ENCODE measurements around the gene ZBTB25.
"Not testable (repeated sequence)": the region's sequence is repeated elsewhere in the genome, so short reads cannot be mapped to it uniquely, and the experiment has no call there.

Gene ZBTB25, protein sequence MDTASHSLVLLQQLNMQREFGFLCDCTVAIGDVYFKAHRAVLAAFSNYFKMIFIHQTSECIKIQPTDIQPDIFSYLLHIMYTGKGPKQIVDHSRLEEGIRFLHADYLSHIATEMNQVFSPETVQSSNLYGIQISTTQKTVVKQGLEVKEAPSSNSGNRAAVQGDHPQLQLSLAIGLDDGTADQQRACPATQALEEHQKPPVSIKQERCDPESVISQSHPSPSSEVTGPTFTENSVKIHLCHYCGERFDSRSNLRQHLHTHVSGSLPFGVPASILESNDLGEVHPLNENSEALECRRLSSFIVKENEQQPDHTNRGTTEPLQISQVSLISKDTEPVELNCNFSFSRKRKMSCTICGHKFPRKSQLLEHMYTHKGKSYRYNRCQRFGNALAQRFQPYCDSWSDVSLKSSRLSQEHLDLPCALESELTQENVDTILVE

DNA sequence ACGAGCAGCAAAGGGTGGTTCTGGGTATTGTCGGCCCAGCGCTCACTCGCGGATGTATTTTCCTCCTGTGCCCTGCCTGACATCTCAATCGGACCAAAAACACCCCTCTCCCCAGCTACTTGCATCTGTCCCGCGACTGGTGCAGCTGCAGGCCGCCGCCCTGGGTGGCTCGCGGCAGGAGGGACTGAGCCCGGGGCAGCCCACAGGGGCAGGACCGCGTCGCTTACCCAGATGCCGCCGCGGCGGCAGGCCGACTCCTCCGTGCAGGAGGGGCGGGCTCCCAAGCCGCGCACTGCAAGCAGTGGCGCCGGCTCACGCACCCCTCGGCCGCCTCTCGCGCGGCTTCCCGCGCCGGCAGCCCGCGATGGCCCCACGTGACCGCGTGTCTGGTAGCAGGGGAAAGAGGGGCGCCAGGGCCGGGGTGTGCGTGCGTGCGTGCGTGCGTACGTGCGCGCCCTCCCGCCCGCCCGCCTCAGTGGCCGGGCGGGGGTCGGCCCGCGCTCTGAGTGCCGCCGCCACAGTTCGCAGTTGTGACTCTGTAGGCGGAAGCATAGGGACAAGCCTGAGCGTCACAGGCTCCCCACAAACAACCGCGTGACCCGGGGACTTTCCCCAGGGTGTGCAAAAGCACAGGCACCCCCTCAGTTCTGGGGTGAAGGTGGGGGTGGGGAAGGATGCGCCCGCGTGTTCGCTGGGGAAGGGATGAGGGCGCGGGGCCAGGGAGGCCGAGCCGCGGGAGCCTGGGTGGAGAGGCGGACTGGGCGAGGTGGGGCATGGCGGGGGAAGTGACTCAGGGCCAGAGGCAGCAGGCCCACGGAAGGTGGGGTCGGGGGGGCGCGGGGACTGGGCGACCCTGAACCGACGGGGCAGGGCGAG is at the start of gene ZBTB25:
Gene ZBTB25 (minus strand): TSS at position 405 of the 876 bp plus-strand sequence. CDS start 13,305 bp downstream, outside the sequence.
- peak; percentile 76 for DNase-seq

DNA sequence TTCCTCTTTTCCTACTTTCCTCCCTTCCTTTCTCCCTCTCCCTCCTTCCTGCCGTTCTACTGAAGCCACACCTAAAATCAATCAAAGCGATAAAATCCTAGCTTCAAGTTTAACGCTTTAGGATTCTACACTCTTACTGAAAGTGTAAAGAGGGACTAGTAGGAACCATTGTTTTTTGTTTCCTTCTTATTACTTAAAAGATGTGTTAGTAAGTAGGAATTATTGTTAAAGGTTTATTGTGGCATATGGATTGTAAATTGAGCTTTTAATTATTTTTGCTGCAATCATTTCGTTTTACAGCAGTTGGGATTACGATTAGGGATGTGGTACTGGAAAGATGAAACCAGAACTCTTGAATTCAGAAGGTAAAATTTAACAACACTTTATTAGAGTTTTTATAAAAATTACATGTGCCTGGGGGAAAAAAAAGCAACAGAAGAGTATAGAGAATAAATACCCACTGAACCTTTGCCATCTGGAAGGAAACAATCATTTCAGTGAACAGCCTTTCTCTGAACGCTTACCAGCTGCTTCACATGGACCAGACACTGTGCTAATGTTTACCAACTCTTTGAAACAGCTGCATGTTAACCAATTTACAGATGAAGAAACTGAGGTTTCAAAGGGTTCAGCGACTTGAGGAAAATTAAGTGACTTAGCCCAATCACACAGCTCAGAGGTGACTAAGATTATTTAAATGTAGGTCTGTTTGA is 47.1 kb upstream of the ZBTB25 start:
- DNase-seq, result peak; percentile 21

DNA sequence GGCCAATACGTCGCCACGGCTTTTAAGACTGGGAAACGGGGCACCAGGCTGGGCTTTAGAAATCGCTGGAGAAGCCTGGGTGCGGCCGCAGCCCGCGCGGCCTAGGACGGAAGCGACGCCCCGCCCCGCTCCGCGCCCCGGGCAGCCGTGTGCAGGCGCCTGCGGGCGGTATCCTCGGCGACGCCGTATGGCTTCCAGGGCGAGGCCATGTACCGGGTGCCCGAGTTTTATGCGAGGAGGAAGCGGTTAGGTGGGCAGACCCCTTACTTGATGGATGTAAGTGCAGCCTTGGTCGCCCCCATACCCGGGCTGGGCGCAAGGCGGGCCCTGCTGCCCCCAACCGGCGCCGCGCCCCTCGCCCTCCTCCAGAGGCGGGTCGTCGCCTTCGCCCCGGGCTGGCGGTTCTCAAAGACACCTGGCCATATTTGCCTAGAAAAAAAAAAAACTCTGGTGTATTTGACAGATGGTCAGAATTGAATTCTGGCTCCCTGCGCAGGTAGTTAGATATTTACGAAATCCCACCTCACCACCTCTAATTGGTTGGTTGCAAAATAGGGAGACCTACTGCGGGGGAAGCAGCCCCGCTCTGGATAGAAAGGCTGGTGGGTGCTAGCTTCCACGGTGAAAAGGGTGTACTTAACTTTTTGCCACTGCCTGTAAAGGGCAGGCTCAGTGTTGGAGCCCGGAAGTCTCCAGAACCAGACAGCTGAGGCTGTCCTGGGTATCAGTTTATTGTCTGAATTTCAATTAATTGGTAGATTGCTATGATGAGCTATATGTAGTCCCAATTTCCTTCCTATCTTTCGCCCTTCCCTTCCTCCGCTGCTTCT is 46.4 kb upstream of the ZBTB25 start, which contains the start of gene PPP1R36:
Gene PPP1R36 (plus strand): TSS at position 171 of the 830 bp plus-strand sequence. CDS start 37 bp downstream, at position 208.
- DNase-seq, result peak; percentile 61

DNA sequence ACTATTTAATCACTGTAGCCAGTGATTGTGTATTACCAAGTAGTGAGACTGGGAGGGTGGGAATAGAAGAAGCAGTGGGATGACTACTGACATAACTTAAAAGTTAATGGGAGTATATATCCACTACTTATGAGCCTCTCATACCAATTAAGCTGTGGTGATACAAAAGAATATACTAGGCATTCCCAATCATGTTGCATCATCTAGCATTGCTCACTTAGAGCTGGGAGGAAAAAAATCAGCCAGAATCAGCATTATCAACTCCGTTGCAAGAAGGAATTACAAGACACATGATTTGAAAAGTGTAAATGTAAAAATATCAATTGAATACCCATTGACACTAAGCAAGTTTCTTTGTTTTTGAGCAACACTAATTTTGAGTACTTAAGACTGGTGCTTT is 45.4 kb upstream of the ZBTB25 start:
- no peak for DNase-seq

DNA sequence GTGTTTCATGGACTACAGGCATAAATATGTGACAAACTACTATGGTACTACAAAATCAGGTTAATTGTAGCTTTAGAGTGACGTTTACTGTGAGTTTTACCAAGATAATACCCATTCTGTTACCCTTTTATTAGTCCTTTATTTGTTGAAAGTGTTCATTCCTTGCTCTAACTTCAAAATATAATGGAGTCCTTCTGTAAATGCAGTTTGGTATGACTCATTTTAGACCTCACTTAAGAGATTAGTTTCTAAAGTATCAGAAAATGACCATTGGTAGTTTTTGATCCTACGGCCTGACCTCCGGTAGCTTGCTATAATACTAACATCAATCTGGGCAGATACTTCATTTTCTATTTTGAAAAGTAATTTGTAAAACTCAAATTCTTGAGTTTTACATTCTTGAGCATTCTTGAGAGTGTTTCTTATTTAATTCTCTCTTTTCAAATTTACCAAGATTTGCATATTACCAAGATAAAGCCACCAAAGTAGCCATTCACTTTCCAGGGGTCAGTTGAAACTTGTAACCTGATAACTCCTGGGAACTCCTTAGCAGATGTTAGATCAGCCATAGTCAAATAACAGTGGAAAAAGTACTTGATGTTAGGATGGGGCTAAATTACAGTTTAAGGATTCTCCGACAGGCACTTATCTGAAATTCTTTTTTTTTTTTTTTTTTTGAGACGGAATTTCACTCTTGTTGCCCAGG is 41.1 kb upstream of the ZBTB25 start:
- peak; percentile 27 for DNase-seq

DNA sequence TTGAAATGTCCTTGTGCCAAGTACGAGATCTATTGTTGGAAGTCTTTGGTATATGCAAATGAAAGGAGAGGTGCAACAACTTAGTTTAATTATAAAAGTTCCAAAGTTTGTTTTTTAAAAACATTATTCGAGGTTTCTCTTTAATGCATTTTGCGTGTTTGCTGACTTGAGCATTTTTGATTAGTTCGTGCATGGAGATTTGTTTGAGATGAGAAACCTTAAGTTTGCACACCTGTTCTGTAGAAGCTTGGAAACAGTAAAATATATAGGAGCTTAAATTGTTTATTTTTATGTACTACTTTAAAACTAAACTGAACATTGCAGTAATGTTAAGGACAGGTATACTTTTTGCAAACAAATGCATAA is 39.2 kb upstream of the ZBTB25 start:
- no peak for DNase-seq

DNA sequence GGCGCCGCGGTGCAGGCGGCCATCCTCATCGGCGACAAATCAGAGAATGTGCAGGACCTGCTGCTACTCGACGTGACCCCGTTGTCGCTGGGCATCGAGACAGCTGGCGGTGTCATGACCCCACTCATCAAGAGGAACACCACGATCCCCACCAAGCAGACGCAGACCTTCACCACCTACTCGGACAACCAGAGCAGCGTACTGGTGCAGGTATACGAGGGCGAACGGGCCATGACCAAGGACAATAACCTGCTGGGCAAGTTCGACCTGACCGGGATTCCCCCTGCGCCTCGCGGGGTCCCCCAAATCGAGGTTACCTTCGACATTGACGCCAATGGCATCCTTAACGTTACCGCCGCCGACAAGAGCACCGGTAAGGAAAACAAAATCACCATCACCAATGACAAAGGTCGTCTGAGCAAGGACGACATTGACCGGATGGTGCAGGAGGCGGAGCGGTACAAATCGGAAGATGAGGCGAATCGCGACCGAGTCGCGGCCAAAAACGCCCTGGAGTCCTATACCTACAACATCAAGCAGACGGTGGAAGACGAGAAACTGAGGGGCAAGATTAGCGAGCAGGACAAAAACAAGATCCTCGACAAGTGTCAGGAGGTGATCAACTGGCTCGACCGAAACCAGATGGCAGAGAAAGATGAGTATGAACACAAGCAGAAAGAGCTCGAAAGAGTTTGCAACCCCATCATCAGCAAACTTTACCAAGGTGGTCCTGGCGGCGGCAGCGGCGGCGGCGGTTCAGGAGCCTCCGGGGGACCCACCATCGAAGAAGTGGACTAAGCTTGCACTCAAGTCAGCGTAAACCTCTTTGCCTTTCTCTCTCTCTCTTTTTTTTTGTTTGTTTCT is 38.6 kb upstream of the ZBTB25 start:
- peak; percentile 26 for DNase-seq

DNA sequence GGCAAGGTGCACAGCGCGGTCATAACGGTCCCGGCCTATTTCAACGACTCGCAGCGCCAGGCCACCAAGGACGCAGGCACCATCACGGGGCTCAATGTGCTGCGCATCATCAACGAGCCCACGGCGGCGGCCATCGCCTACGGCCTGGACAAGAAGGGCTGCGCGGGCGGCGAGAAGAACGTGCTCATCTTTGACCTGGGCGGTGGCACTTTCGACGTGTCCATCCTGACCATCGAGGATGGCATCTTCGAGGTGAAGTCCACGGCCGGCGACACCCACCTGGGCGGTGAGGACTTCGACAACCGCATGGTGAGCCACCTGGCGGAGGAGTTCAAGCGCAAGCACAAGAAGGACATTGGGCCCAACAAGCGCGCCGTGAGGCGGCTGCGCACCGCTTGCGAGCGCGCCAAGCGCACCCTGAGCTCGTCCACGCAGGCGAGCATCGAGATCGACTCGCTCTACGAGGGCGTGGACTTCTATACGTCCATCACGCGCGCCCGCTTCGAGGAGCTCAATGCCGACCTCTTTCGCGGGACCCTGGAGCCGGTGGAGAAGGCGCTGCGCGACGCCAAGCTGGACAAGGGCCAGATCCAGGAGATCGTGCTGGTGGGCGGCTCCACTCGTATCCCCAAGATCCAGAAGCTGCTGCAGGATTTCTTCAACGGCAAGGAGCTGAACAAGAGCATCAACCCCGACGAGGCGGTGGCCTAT is 37.8 kb upstream of the ZBTB25 start:
- DNase-seq, result peak; percentile 83

DNA sequence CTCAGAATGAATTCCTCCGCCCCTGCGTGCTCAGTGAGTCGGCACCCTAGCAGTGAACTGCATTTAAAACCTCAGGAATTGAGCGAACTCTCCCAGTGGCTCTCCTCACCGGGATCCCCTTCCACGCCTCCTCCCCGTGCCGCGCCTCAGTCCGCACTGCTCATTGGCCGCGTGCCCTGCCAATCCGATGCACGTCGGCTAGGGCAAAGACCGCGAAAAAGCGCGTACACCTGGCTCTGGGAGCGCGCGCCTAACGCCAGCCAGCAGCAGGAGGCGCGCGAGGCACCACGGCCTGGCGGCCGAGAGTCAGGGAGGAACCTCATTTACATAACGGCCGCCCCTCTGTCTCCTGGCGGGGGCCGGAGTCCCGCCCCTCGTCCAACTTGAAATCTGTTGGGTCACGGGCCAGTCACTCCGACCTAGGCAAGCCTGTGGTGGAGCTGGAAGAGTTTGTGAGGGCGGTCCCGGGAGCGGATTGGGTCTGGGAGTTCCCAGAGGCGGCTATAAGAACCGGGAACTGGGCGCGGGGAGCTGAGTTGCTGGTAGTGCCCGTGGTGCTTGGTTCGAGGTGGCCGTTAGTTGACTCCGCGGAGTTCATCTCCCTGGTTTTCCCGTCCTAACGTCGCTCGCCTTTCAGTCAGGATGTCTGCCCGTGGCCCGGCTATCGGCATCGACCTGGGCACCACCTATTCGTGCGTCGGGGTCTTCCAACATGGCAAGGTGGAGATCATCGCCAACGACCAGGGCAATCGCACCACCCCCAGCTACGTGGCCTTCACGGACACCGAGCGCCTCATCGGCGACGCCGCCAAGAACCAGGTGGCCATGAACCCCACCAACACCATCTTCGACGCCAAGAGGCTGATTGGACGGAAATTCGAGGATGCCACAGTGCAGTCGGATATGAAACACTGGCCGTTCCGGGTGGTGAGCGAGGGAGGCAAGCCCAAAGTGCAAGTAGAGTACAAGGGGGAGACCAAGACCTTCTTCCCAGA is 36.9 kb upstream of the ZBTB25 start, which contains the start of gene HSPA2:
Gene HSPA2 (plus strand): TSS at position 534 of the 995 bp plus-strand sequence. CDS start 109 bp downstream, at position 643.
- peak; percentile 99 for DNase-seq

DNA sequence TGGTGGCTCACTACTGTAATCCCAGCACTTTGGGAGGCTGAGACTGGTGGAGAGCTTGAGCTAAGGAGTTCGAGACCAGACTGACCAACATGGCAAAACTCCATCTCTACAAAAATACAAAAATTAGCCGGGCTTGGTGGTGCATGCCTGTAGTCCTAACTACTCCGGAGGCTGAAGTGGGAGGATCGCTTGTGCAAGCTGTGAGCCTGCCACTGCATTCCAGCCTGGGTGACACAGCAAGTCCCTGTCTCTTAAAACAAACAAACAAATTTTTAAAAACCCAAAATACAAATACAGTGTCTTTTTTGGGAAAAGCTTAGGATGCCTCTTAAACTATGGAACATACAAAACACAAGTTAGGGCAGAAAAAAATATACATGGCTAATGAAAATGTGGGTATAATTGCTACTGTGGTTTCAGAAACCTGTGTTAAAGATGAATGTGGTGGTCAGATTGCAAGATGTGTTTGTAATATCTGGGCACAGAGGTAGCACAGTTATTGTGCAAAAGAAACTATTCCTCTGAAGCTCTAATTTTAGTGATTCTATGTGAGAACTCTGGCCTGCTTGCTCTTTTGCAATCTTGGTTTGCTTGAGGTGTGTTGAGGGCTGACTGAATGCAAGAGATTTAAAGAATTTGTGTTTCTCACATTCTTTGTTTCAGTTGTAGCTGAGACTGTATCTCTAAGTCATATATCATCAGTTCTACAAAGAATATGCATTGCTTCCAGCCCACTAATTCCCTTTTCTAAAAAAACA is 33.0 kb upstream of the ZBTB25 start:
- no peak for DNase-seq

DNA sequence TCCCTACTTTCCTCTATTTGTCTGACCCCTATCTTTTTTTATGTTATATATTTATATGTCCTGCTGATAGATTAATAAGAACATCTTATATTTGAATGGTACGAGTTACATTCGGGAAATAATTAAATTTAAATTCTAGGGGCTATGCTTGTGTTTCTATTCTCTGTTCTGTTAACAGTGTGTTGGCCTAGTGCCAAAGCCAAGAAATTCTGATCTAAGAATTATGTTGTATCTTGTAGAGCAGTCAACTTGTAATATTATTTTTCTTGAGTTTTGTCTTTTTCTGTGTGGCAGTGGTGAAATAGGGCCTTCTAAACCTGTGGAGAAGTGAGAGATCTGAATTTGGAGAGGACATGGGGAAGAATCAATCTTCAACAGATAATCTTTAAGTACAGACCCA is 27.9 kb upstream of the ZBTB25 start:
- no peak for DNase-seq

DNA sequence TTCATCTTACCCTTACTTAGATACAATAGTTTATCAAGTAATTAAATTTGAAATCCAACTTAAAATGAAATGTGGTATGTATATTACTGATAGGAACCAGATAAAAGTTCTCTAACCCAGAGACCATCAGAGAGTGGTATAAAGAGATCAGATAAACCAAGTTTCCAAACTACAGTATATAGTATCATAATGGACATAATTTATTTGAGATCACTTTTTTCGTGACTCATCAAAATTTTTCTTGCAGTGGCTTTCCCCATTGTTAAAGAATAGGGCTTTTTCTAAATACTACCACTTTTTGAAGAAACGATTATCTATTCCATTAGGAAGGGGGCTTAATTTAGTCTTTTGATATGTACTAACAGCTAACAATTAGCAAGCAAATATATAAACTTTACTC is 21.7 kb upstream of the ZBTB25 start:
- DNase-seq, result no peak

DNA sequence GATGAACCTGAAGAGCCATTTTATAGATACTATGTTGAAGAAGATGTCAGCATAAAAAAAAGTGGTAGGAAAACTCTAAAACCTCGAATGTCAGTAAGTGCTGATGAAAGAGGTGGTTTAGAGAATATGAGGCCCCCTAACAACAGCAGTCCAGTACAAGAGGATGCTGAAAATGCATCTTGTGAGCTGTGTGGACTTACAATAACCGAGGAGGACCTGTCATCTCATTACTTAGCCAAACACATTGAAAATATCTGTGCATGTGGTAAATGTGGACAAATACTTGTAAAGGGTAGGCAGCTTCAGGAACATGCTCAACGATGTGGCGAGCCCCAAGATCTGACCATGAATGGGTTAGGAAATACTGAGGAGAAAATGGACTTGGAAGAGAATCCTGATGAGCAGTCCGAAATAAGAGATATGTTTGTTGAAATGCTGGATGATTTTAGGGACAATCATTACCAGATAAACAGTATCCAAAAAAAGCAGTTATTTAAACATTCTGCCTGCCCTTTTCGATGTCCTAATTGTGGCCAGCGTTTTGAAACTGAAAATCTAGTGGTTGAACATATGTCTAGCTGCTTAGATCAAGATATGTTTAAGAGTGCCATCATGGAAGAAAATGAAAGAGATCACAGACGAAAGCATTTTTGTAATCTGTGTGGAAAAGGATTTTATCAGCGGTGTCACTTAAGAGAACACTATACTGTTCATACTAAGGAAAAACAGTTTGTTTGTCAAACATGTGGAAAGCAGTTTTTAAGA is 19.1 kb upstream of the ZBTB25 start:
- DNase-seq, result no peak

DNA sequence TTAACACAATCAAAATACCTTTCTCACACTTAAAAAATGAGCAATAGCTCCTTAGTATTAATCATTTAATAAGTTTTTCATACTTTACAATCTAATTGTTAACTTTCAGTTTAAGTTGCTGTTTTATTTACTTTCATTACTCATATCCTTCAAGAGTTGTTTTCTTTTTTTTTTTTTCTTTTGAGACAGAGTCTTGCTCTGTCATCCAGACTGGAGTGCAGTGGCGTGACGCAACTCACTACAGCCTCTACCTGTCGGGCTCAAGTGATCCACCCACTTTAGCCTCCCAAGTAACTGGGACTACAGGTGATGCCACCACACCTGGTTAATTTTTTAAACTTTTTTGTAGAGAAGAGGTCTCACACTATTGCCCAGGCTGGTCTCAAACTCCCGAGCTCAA is 17.1 kb upstream of the ZBTB25 start:
- DNase-seq, result no peak

DNA sequence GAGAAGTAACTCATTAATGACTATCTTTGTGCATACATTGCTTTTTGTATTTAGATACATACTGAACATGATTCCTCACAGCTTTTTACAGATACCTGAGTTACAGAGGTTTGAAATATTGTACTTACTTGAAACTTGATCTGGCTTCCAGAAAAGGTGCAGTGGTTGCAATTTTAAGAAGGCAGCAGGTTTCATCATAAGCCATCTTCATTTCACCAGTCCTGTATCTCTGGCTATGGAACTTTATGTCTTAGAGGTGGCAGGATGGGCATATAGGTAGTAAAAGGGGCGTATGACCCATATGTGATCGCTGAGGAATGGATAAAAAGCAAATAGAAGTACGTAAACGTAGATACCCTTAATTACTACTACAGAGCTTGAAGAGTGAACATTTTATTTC is 14.6 kb upstream of the ZBTB25 start:
- peak; percentile 21 for DNase-seq

DNA sequence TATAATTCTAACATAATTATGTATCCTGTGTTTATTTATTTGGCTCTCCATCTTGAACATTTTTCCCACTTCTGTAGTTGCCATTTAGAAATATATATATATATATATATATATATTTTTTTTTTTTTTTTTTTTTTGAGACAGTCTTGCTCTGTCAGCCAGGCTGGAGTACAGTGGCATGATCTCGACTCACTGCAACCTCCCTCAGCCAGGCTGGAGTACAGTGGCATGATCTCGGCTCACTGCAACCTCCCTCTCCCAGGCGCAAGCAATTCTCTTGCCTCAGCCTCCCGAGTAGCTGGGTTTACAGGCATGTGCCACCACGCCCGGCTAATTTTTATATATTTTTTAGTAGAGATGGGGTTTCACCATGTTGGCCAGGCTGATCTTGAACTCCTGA is 14.0 kb upstream of the ZBTB25 start:
- not testable (repeated sequence) for DNase-seq

DNA sequence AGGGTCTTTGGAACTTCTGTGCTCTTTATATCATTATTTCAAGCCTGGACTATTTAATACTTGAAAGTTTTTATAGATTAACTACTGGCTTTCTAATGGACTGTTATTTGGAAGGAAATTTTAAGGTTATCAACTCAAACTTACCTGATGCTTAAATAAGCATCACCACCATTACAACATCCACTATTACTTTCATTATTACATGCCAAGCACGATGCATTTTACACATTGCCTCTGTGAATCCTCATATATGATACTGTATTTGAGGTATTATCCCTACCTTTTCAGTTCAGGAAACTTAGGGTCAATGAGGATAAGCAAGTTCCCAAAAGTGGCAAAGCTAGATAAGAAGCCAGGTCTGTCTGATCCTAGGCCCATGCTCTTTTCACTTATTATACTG is 13.3 kb upstream of the ZBTB25 start:
- DNase-seq, result no peak

Measured in NCI-H510A treated with DMSO at 0.1 percent for 48 hours (cell line).